Left lung (tissue), 10 donors: ENCODE measurements around the gene SPX. TPM values are rescaled to one million over a fixed set of nuclear protein-coding genes. Genes with fewer than 3 reads are reported as not detected.
A peak's percentile ranks its signal among the peaks of the same experiment; 100 is the strongest.

Source experiments
- ATAC-seq: fragments of 200-7000 bp; cut with Tn5 transposase; one replicate; pipeline ENCODE4 v1.9.1; 2020; ENCODE audit warnings: moderate library complexity
- DNase-seq, 4 donors: peaks; one replicate each; pipeline ENCODE4 v3.0.0-alpha.2; 2013 to 2020
- H3K27ac ChIP-seq, 2 donors: fragments of 200-600 bp; sonication (generic) in 1 of 2; one replicate each; pipeline versions ENCODE4 v1.5.0 to v1.8.0; 2020 to 2021
- H3K27me3 ChIP-seq, 2 donors: fragments of 200-600 bp; sonication (generic) in 1 of 2; one replicate each; pipeline versions ENCODE4 v1.5.0 to v1.8.0; 2020 to 2021
- H3K36me3 ChIP-seq, 2 donors: fragments of 200-600 bp; sonication (generic) in 1 of 2; one replicate each; pipeline versions ENCODE4 v1.5.0 to v1.8.0; 2020 to 2021
- H3K4me1 ChIP-seq, 2 donors: fragments of 200-600 bp; one replicate each; pipeline ENCODE4 v1.8.0; 2021
- H3K4me3 ChIP-seq, 2 donors: fragments of 200-600 bp; sonication (generic) in 1 of 2; one replicate each; pipeline versions ENCODE4 v1.5.0 to v1.8.0; 2020 to 2021; ENCODE audit warnings: mild to moderate bottlenecking in 1 of 2
- H3K9me3 ChIP-seq, 2 donors: fragments of 200-600 bp; sonication (generic) in 1 of 2; one replicate each; pipeline versions ENCODE4 v1.5.0 to v1.8.0; 2020 to 2021
- CTCF ChIP-seq, 2 donors: fragments of 200-600 bp; sonication (generic) in 1 of 2; IDR thresholded peaks; one replicate each; pipeline versions ENCODE4 v1.5.0 to v1.8.0; 2021; ENCODE audit warnings: antibody characterized with exemption in 2 of 2
- intact Hi-C, 2 donors: fragments of 100-400 bp; cut with DNase I; formaldehyde crosslinking; loops; one replicate each; pipeline versions ENCODE4 v1.11.2 to v1.14.2; 2022
- polyA plus RNA-seq, 6 donors: library from polyadenylated mRNA; unstranded; fragments of 120-200 nt; gene quantifications; one replicate each; pipeline ENCODE4 v1.2.1, GENCODE V29; 2013; ENCODE audit not compliant: insufficient read length in 6 of 6
- total RNA-seq, 2 donors: library from RNA; stranded (reverse); fragmentation: NEBNext Ultra II Directional; extraction: Animal tissue kit (Norgen Biotek cat#: 25700); gene quantifications; one replicate each; pipeline ENCODE4 v1.2.1, GENCODE V29; 2021
- donor health status: DM: no; HTN: yes; CAD: no.
- donor health status: DM: no; HTN: no; CAD: no.

Gene SPX
- total and polyA plus RNA-seq, 8 donors, result 0.44 to 13.5 (median 10.0) TPM

GRCh38 chr12:21502872-21503271, 23.2 kb upstream of the SPX start:
- Histone ChIP-seq H3K27ac (no peak overlapping the region), H3K36me3 (peaks cover 1 to 12% of the 10 kb centered on the region in 2 donors), H3K9me3 (no peaks in the 10 kb centered on the region), H3K4me3 (peak overlapping the region; percentile 87 to 93), H3K27me3 (no peaks in the 10 kb centered on the region), H3K4me1 (peaks cover 26 to 46% of the 10 kb centered on the region in 2 donors)
- no peak for TF ChIP-seq CTCF (IDR thresholded peaks at IDR 0.05)
- intact Hi-C loops, result no loop called here
- ATAC-seq (no peak), DNase-seq (peak in 1 of 4 donors; percentile 34)

DNA sequence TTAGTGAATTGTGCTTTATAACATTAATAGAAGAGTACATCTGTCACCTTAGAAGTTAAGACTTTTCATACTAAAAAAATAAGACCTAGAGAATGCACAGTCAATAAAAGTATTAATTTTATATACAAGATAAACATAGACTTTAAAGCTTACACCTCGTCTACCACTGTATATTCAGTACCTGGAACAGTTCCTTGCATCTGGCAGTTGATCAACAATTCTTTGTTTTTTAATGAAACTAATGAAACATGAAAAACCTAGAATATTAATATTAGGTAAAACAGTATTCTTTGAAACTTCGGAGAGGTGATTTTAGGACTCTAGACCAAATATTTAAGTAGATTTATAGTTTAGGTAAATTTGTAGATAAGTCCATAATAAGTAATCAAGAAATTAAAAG, 20.2 kb upstream of the SPX start:
- intact Hi-C loops, result no loop called here
- Histone ChIP-seq H3K4me1 (peaks cover 15 to 34% of the 10 kb centered on the region in 2 donors), H3K4me3 (no peak overlapping the region), H3K27ac (no peak overlapping the region), H3K9me3 (no peaks in the 10 kb centered on the region), H3K27me3 (no peaks in the 10 kb centered on the region), H3K36me3 (peaks cover 0 to 21% of the 10 kb centered on the region in 2 donors)
- no peak for TF ChIP-seq CTCF (IDR thresholded peaks at IDR 0.05)
- ATAC-seq (no peak), DNase-seq (no peak)

DNA sequence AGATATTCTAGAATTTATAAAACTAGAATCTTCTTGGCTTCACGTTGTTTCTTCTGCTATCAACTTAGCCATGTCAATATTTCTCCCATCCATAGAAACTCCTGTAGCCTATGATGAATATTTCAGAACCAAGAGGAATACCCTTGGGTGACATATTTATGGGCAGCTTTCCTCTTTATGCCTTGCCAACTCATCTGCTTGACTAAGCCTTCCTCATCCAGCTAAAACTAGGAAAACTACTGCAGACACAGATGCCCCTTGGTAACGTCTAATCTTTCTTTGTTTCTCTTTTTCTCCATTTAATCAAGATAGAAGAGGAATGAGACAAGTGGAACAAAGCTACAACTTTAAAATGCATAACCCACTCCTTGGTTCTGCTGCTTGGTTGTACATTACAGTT, 18.2 kb upstream of the SPX start:
- Histone ChIP-seq H3K9me3 (no peaks in the 10 kb centered on the region), H3K4me3 (no peak overlapping the region), H3K4me1 (peaks cover 10 to 28% of the 10 kb centered on the region in 2 donors), H3K27me3 (no peaks in the 10 kb centered on the region), H3K36me3 (peaks cover 0 to 34% of the 10 kb centered on the region in 2 donors), H3K27ac (no peak overlapping the region)
- TF ChIP-seq CTCF (IDR thresholded peaks at IDR 0.05), result no peak
- DNase-seq (no peak), ATAC-seq (no peak)
- intact Hi-C loops, result no loop called here

- Histone ChIP-seq H3K27me3 (no peaks in the 10 kb centered on the region), H3K36me3 (peaks cover 0 to 53% of the 10 kb centered on the region in 2 donors), H3K4me1 (peaks cover 0 to 12% of the 10 kb centered on the region in 2 donors), H3K4me3 (no peak overlapping the region), H3K27ac (no peak overlapping the region), H3K9me3 (no peaks in the 10 kb centered on the region)
- TF ChIP-seq CTCF (IDR thresholded peaks at IDR 0.05), result no peak
- intact Hi-C loops, result no loop called here
- ATAC-seq (no peak), DNase-seq (no peak)
These were observed 16.3 kb upstream of the SPX start for GRCh38 chr12:21509768-21510167.

DNA sequence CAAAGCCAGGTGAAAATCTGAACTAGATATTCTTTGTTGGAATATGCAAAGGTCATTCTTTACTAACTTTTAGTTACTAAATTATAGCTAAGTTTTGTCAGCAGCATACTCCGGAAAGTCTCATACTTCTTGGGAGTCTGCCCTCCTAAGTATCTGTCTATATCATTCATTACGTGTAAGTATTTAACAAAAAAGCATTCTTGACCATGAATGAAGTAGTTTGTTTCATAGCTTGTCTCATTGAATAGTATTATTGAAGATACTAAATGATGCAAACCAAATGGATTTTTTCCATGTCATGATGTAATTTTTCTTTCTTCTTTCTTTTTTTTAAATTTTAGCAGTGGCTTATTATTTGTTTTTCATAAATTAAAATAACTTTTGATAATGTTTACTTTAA, 9.8 kb upstream of the SPX start:
- H3K36me3 ChIP-seq, result peaks cover 0 to 53% of the 10 kb centered on the region in 2 donors
- intact Hi-C loops, result no loop called here

More for the DNA sequence above, 9.8 kb upstream of the SPX start:
- Histone ChIP-seq H3K4me1 (no peaks in the 10 kb centered on the region), H3K4me3 (no peak overlapping the region), H3K27me3 (no peaks in the 10 kb centered on the region), H3K27ac (no peak overlapping the region), H3K9me3 (no peaks in the 10 kb centered on the region)
- no peak for TF ChIP-seq CTCF (IDR thresholded peaks at IDR 0.05)
- ATAC-seq, result no peak
- no peak for DNase-seq
